LNCaP clone FGC (cell line): ENCODE data around the gene LASP1.

ENCODE experiments used
- DNase-seq: peaks from one replicate; pipeline ENCODE4 v3.0.0-alpha.2; 2011; ENCODE audit warnings: low read depth
- H3K4me3 ChIP-seq: 2 replicates; pipeline ENCODE4 v1.5.1; 2011; ENCODE audit warnings: mild to moderate bottlenecking, low read depth, low read length, control low read depth
- CTCF ChIP-seq: IDR thresholded peaks from 2 replicates; pipeline ENCODE4 v1.5.1; 2012; ENCODE audit warnings: mild to moderate bottlenecking; ENCODE audit not compliant: control insufficient read depth, insufficient read depth; ENCODE audit errors: extremely low read depth

The LASP1 gene

GRCh38 chr17:38869526-38870258 is at the start of gene LASP1:
TSS of gene LASP1 (plus strand) at chr17:38870058. CDS start at chr17:38870190, 132 bp downstream.
- H3K4me3 ChIP-seq: peak within 1 kb of the TSS; percentile 99
- no peak for DNase-seq
- TF ChIP-seq CTCF: no peak

GRCh38 chr17:38824899-38825761 is 44.7 kb upstream of the LASP1 start, which contains the start of gene CWC25:
TSS of gene CWC25 (minus strand) at chr17:38825321. CDS start at chr17:38825183, 138 bp downstream.
- no peak for TF ChIP-seq CTCF
- DNase-seq: peak; percentile 88
- H3K4me3 ChIP-seq: peak within 1 kb of the TSS; percentile 100

- peak overlapping the region; percentile 100 for H3K4me3 ChIP-seq
- TF ChIP-seq CTCF: no peak
- no peak for DNase-seq
Observed at GRCh38 chr17:38825762-38826247, 44.1 kb upstream of the LASP1 start.

- no peak for DNase-seq
- H3K4me3 ChIP-seq: no peak overlapping the region
- no peak for TF ChIP-seq CTCF
Observed at GRCh38 chr17:38844261-38844757, 25.5 kb upstream of the LASP1 start.

GRCh38 chr17:38848557-38848891 is 21.3 kb upstream of the LASP1 start:
- no peak for DNase-seq
- no peak overlapping the region for H3K4me3 ChIP-seq
- TF ChIP-seq CTCF: no peak

- DNase-seq: no peak
- TF ChIP-seq CTCF: no peak
- no peak overlapping the region for H3K4me3 ChIP-seq
Observed at GRCh38 chr17:38848939-38849605, 20.8 kb upstream of the LASP1 start.
